Right lobe of liver (tissue), 4 donors: Measurements from ENCODE around the gene NPTX1.

Experiments
- CTCF ChIP-seq, 4 donors: fragments of 200-600 bp in 3 of 4; fragments of 450-650 bp in 1 of 4; IDR thresholded peaks; one replicate each; pipeline versions ENCODE4 v1.5.1 to v1.8.0; 2016 to 2022; ENCODE audit warnings: antibody characterized with exemption in 4 of 4, mild to moderate bottlenecking in 2 of 4
- POLR2A ChIP-seq: fragments of 450-650 bp; IDR thresholded peaks from one replicate; pipeline ENCODE4 v1.6.1; 2017; ENCODE audit warnings: antibody characterized with exemption, mild to moderate bottlenecking
- donor health status: DM: no; HTN: no; CAD: no.
- donor health status: DM: no; HTN: no; CAD: no.
- donor health status: DM: no; HTN: yes; CAD: no.

GRCh38 chr17:80487511-80487910 lies 11.1 kb upstream of the NPTX1 start:
- no peak for TF ChIP-seq CTCF (IDR thresholded peaks at IDR 0.05)
- no peak for TF ChIP-seq POLR2A
